IMR-90 (cell line): Measurements from ENCODE around the gene KRT36. TPM values are rescaled to one million over a fixed set of nuclear protein-coding genes. Genes with fewer than 3 reads are reported as not detected.

Experiments used
- ATAC-seq: fragments of 200-7000 bp; cut with Tn5 transposase; 2 replicates; pipeline ENCODE4 v1.9.1; 2020; ENCODE audit warnings: low read depth, mild to moderate bottlenecking, moderate library complexity
- BruUV-seq: library from RNA; stranded (reverse); fragments of 400-500 nt; replicated peaks from 2 replicates; lab custom pipeline; 2021; lab: Mats Ljungman, UMichigan
- CTCF ChIA-PET: fragments of 300-600 bp; formaldehyde crosslinking; extraction: SDS; loops from one replicate; lab custom pipeline; 2021; ENCODE audit warnings: antibody characterized with exemption; lab: Yijun Ruan, JAX
- POLR2A ChIA-PET: fragments of 300-600 bp; sonication (Branson Sonifier 250); formaldehyde crosslinking; loops from one replicate; lab custom pipeline; 2022; ENCODE audit warnings: antibody characterized with exemption; ENCODE audit not compliant: unreplicated experiment; lab: Charles Lee
- DNase-seq: peaks from one replicate; pipeline ENCODE4 v3.0.0; 2013
- H2AFZ ChIP-seq: replicated peaks from 2 replicates; pipeline ENCODE3; 2013; ENCODE audit warnings: low read length, mild to moderate bottlenecking; ENCODE audit not compliant: poor library complexity
- H2AK5ac ChIP-seq: 2 replicates; pipeline ENCODE4 v1.6.1; 2013; ENCODE audit warnings: low read depth, low read length, inconsistent platforms
- H2AK9ac ChIP-seq: replicated peaks from 2 replicates; pipeline ENCODE3; 2013; ENCODE audit warnings: mild to moderate bottlenecking, low read depth, low read length, moderate library complexity; ENCODE audit not compliant: poor library complexity
- H2BK120ac ChIP-seq: 2 replicates; pipeline ENCODE4 v1.6.1; 2013; ENCODE audit warnings: low read depth, low read length, inconsistent platforms
- H2BK15ac ChIP-seq: 3 replicates; pipeline ENCODE4 v1.6.1; 2013; ENCODE audit warnings: low read depth, low read length, inconsistent platforms
- H2BK20ac ChIP-seq: 2 replicates; pipeline ENCODE4 v1.6.1; 2013; ENCODE audit warnings: low read depth, mild to moderate bottlenecking, inconsistent platforms, low read length, moderate library complexity
- H2BK5ac ChIP-seq: 2 replicates; pipeline ENCODE4 v1.6.1; 2013; ENCODE audit warnings: mild to moderate bottlenecking, low read depth, low read length, inconsistent platforms; ENCODE audit not compliant: poor library complexity, severe bottlenecking
- H3K14ac ChIP-seq: replicated peaks from 2 replicates; pipeline ENCODE4 v1.6.1; 2013; ENCODE audit warnings: low read depth, low read length, inconsistent platforms
- H3K18ac ChIP-seq: 2 replicates; pipeline ENCODE4 v1.6.1; 2013; ENCODE audit warnings: low read depth, low read length, control low read depth
- H3K23ac ChIP-seq: 2 replicates; pipeline ENCODE4 v1.6.1; 2013; ENCODE audit warnings: low read depth, low read length, inconsistent platforms
- H3K27ac ChIP-seq: 2 replicates; pipeline ENCODE4 v1.5.1; 2013; ENCODE audit warnings: mild to moderate bottlenecking, control low read depth, low read length; ENCODE audit not compliant: insufficient read depth
- H3K27me3 ChIP-seq: 2 replicates; pipeline ENCODE4 v1.6.1; 2013; ENCODE audit warnings: low read length; ENCODE audit not compliant: control insufficient read depth, insufficient read depth
- H3K36me3 ChIP-seq: 2 replicates; pipeline ENCODE4 v1.6.1; 2013; ENCODE audit warnings: low read length, mixed read lengths; ENCODE audit not compliant: control insufficient read depth, insufficient read depth
- H3K4ac ChIP-seq: 2 replicates; pipeline ENCODE4 v1.6.1; 2013; ENCODE audit warnings: low read depth, low read length, inconsistent platforms
- H3K4me1 ChIP-seq: 2 replicates; pipeline ENCODE4 v1.6.1; 2013; ENCODE audit warnings: low read length, mixed read lengths; ENCODE audit not compliant: control insufficient read depth, insufficient read depth
- H3K4me2 ChIP-seq: 2 replicates; pipeline ENCODE4 v1.6.1; 2013; ENCODE audit warnings: low read depth, mild to moderate bottlenecking, control low read depth, low read length, moderate library complexity
- H3K4me3 ChIP-seq: 2 replicates; pipeline ENCODE4 v1.5.1; 2013; ENCODE audit warnings: low read depth, mild to moderate bottlenecking, control low read depth, low read length, moderate library complexity; ENCODE audit not compliant: insufficient read depth
- H3K56ac ChIP-seq: 2 replicates; pipeline ENCODE4 v1.6.1; 2013; ENCODE audit warnings: low read length, inconsistent platforms; ENCODE audit not compliant: insufficient read depth; ENCODE audit errors: extremely low read depth
- H3K79me1 ChIP-seq, 2 experiments: 2 replicates each; pipeline ENCODE4 v1.6.1; 2013; ENCODE audit warnings: low read length in 2 of 2, inconsistent platforms in 1 of 2, low read depth in 1 of 2
- H3K9ac ChIP-seq: 2 replicates; pipeline ENCODE4 v1.6.1; 2013; ENCODE audit warnings: low read depth, low read length, control low read depth
- H3K9me1 ChIP-seq: 2 replicates; pipeline ENCODE4 v1.6.1; 2013; ENCODE audit warnings: low read length, inconsistent platforms; ENCODE audit not compliant: insufficient read depth
- H3K9me3 ChIP-seq: 2 replicates; pipeline ENCODE4 v1.6.1; 2013; ENCODE audit warnings: low read length; ENCODE audit not compliant: control insufficient read depth, insufficient read depth
- H4K20me1 ChIP-seq: 2 replicates; pipeline ENCODE4 v1.6.1; 2013; ENCODE audit warnings: low read length, inconsistent platforms; ENCODE audit not compliant: insufficient read depth
- H4K5ac ChIP-seq: 2 replicates; pipeline ENCODE4 v1.6.1; 2013; ENCODE audit warnings: mild to moderate bottlenecking, low read depth, low read length, control low read depth
- H4K8ac ChIP-seq, 2 experiments: 2 replicates each; pipeline ENCODE4 v1.6.1; 2013; ENCODE audit warnings: low read depth in 2 of 2, low read length in 2 of 2, control low read depth in 1 of 2, inconsistent platforms in 1 of 2
- H4K91ac ChIP-seq: 2 replicates; pipeline ENCODE4 v1.6.1; 2013; ENCODE audit warnings: low read depth, low read length, inconsistent platforms; ENCODE audit not compliant: insufficient read depth
- CEBPB ChIP-seq: IDR thresholded peaks from 2 replicates; pipeline ENCODE4 v1.6.1; 2012; ENCODE audit warnings: low read depth, low read length, improper control_type of control experiment
- FOS ChIP-seq: fragments of 150-350 bp; IDR thresholded peaks from 2 replicates; pipeline ENCODE4 v1.6.1; 2016; ENCODE audit warnings: low read depth, low read length
- MAFK ChIP-seq: IDR thresholded peaks from 2 replicates; pipeline ENCODE4 v1.6.1; 2012; ENCODE audit warnings: low read depth, low read length, improper control_type of control experiment
- MAZ ChIP-seq: IDR thresholded peaks from 2 replicates; pipeline ENCODE4 v1.6.1; 2012; ENCODE audit warnings: low read depth, mild to moderate bottlenecking, low read length, improper control_type of control experiment, moderate library complexity, borderline replicate concordance
- POLR2A ChIP-seq: IDR thresholded peaks from 2 replicates; pipeline ENCODE4 v1.6.1; 2012; ENCODE audit warnings: mild to moderate bottlenecking, low read depth, low read length
- WGBS, 2 experiments: methylation state at CpG; one replicate each; pipeline versions ENCODE4 v1.1.5 to v1.1.7; 2013; ENCODE audit warnings: missing lambda C conversion rate in 2 of 2; ENCODE audit not compliant: insufficient read length in 1 of 2; ENCODE audit errors: extremely low coverage in 2 of 2; 5-methylcytosine and 5-hydroxymethylcytosine counted together
- dilution Hi-C: fragments of 300-500 bp; cut with HindIII; formaldehyde crosslinking; loops from one replicate; pipeline ENCODE4 v1.14.3; 2018; ENCODE audit warnings: low sequenced_read_pairs; ENCODE audit not compliant: unreplicated experiment
- in situ Hi-C: fragments of 300-500 bp; cut with MboI; formaldehyde crosslinking; loops from 3 replicates; pipeline ENCODE4 v1.14.3; 2019; ENCODE audit warnings: low sequenced_read_pairs, inconsistent platforms, mixed read lengths
- intact Hi-C: fragments of 100-400 bp; cut with micrococcal nuclease; formaldehyde crosslinking; loops from 2 replicates; pipeline ENCODE4 v1.10.0; 2022
- polyA plus RNA-seq, 3 experiments: library from polyadenylated mRNA; depleted of rRNA; stranded (reverse); fragments of >200 nt; gene quantifications; 2 replicates each; pipeline ENCODE4 v1.2.3, GENCODE V29; 2012; ENCODE audit warnings: low replicate concordance in 1 of 3
- total RNA-seq: library from RNA; depleted of rRNA; stranded (reverse); fragments of >200 nt; gene quantifications from 2 replicates; pipeline ENCODE4 v1.2.3, GENCODE V29; 2012

The KRT36 gene
- total and polyA plus RNA-seq, 2 of the 4 experiments (the other 2 are of a cell fraction), result not detected

DNA sequence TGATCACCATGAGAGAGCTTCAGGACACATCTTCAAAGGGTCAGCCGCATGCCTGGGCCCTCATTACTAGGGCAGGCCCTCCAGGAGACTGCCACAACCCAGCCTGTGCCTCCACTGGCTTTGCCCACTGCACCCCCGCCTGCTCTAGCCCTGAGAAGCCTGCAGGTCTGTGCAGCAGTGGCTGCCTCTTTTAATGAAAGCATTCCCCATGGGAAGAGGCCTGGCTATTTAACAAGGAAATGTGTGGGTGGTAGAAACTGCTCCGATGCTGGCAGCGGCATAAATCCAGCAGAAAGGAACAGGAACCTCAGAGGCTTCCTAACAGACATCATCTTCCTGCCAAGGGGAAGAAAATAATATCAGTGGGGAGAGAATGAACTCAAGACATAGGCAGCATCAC lies 22.1 kb downstream of the KRT36 start:
- dilution Hi-C loops (no loop called here), in situ Hi-C loops (no loop called here), intact Hi-C loops (no loop called here)
- H2BK20ac ChIP-seq, result no peak overlapping the region
- H2BK5ac ChIP-seq, result no peak overlapping the region
- H3K9me3 ChIP-seq, result peaks cover 20% of the 10 kb centered on the region
- WGBS, 2 experiments, result no CpG with 5 or more reads among the region's 4 CpGs
- H4K20me1 ChIP-seq, result no peaks in the 10 kb centered on the region; the same call in 1 of the 2 replicates
- H4K8ac ChIP-seq, result no peak overlapping the region
- H3K36me3 ChIP-seq, result no peaks in the 10 kb centered on the region
- H3K9ac ChIP-seq, result no peak overlapping the region
- CTCF ChIA-PET, result no interaction called here
- no peaks in the 10 kb centered on the region for H3K79me1 ChIP-seq
- H3K27me3 ChIP-seq, result peaks cover 24% of the 10 kb centered on the region
- H3K4me3 ChIP-seq, result no peak overlapping the region
- H4K5ac ChIP-seq, result no peak overlapping the region
- TF ChIP-seq CEBPB, result no peak
- no peak for TF ChIP-seq FOS
- TF ChIP-seq MAFK, result no peak
- no peak for TF ChIP-seq POLR2A
- TF ChIP-seq MAZ, result no peak
- H3K23ac ChIP-seq, result no peak overlapping the region
- peaks cover 8% of the 10 kb centered on the region for H3K4me1 ChIP-seq
- no peak overlapping the region for H4K91ac ChIP-seq
- H2BK15ac ChIP-seq, result no peak overlapping the region
- no peak overlapping the region for H3K56ac ChIP-seq
- H3K14ac ChIP-seq, result no peak overlapping the region
- no peak overlapping the region for H3K4me2 ChIP-seq
- H3K18ac ChIP-seq, result no peak overlapping the region; the same call in 1 of the 2 replicates
- ATAC-seq (no peak), DNase-seq (no peak)
- no peak overlapping the region for H2AK5ac ChIP-seq
- BruUV-seq, result no TSS peak
- POLR2A ChIA-PET, result interaction anchor here (0.6 kb wide), 1 partner anchor 410 kb away, joined by 12 read pairs; no protein-coding TSS in a partner anchor
- no peak overlapping the region for H2AFZ ChIP-seq
- no peaks in the 10 kb centered on the region for H3K9me1 ChIP-seq
- no peak overlapping the region for H2BK120ac ChIP-seq
- no peak overlapping the region for H3K27ac ChIP-seq
- no peak overlapping the region for H3K4ac ChIP-seq
- H2AK9ac ChIP-seq, result no peak overlapping the region
